Gastrocnemius medialis (tissue), 4 donors: Measurements from ENCODE around the gene ANKS1B. TPM values are rescaled to one million over a fixed set of nuclear protein-coding genes. Genes with fewer than 3 reads are reported as not detected.

ENCODE experiments used
- ATAC-seq, 2 donors: fragments of 150-250 bp; one replicate each; pipeline ENCODE4 v1.9.1; 2016
- DNase-seq, 2 donors: peaks; one replicate each; pipeline ENCODE4 v3.0.0-alpha.2; 2019
- H3K27ac ChIP-seq, 4 donors: fragments of 200-600 bp; sonication (generic); 1 replicate in 1 of 4; 2 replicates in 3 of 4; pipeline ENCODE4 v1.5.1; 2016 to 2018; ENCODE audit warnings: mild to moderate bottlenecking in 2 of 4, moderate library complexity in 1 of 4
- H3K27me3 ChIP-seq, 3 donors: fragments of 200-600 bp; sonication (generic) in 2 of 3; 1 replicate in 1 of 3; 2 replicates in 2 of 3; pipeline versions ENCODE4 v1.5.1 to v1.6.0; 2016 to 2019; ENCODE audit warnings: mild to moderate bottlenecking in 1 of 3, moderate library complexity in 1 of 3
- H3K36me3 ChIP-seq, 2 donors: fragments of 200-600 bp; sonication (generic) in 1 of 2; one replicate each; pipeline ENCODE4 v1.5.1; 2017 to 2018
- H3K4me1 ChIP-seq, 2 donors: fragments of 200-600 bp; sonication (generic) in 1 of 2; one replicate each; pipeline ENCODE4 v1.5.1; 2016 to 2017; ENCODE audit warnings: mild to moderate bottlenecking in 2 of 2
- H3K4me3 ChIP-seq, 4 donors: fragments of 200-600 bp; sonication (generic) in 3 of 4; 1 replicate in 1 of 4; 2 replicates in 3 of 4; pipeline ENCODE4 v1.5.1; 2016 to 2019; ENCODE audit warnings: mild to moderate bottlenecking in 2 of 4
- H3K9me3 ChIP-seq, 3 donors: fragments of 200-600 bp; sonication (generic) in 2 of 3; 1 replicate in 1 of 3; 2 replicates in 2 of 3; pipeline ENCODE4 v1.5.1; 2016 to 2019
- POLR2A ChIP-seq, 2 donors: fragments of 450-650 bp; IDR thresholded peaks; one replicate each; pipeline ENCODE4 v1.6.1; 2017; ENCODE audit warnings: antibody characterized with exemption in 2 of 2, mild to moderate bottlenecking in 2 of 2, moderate library complexity in 2 of 2
- in situ Hi-C, 4 donors: fragments of 200-750 bp; cut with MboI; loops; one replicate each; pipeline versions ENCODE4 v1.15.0 to v1.8.0; 2017; ENCODE audit warnings: low sequenced_read_pairs in 4 of 4
- intact Hi-C: fragments of 100-400 bp; cut with DNase I; formaldehyde crosslinking; loops from one replicate; pipeline ENCODE4 v1.15.1; 2023; ENCODE audit warnings: low total_unique reads
- total RNA-seq, 4 donors: library from RNA; depleted of rRNA; stranded (reverse); fragments of >200 nt; gene quantifications; one replicate each; pipeline versions ENCODE4 v1.1.0 to v1.2.3, GENCODE V29; 2016
- TF ChIP-seq, protein P1 (sequence below), 5 experiments: fragments of 450-650 bp in 3 of 5; fragments of 200-600 bp in 2 of 5; sonication (generic) in 2 of 5; IDR thresholded peaks in 4 of 5; conservative IDR thresholded peaks in 1 of 5; 1 replicate in 4 of 5; 2 replicates in 1 of 5; pipeline ENCODE4 v1.5.1; 2016 to 2019; ENCODE audit warnings: antibody characterized with exemption in 5 of 5, mild to moderate bottlenecking in 3 of 5, moderate library complexity in 3 of 5

ANKS1B gene
- total RNA-seq, 4 donors from 2014 or later = 3.9 to 14.5 (median 5.7) TPM

DNA sequence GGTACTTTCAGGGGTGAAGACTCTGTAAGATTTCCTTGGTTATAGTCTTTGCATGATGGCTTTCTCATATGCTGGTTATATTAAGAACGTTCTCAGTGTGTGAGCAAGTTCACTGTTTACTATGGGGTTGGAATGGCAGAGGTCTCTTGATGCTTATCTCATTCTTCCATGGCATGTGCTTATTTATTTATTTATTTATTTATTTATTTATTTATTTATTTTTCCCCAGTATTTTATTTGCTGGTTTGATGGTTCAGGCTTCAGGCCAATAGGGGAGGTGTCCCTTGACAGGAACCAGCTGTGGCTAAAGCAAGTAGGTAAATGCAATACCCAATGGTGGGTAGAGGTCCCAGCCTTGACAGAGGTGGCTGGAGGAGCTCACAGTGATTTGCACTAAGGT lies 498.5 kb downstream of the ANKS1B start:
- no peak overlapping the region for H3K27ac ChIP-seq
- H3K36me3 ChIP-seq = no peaks in the 10 kb centered on the region
- DNase-seq (no peak), ATAC-seq (no peak)
- H3K4me3 ChIP-seq = no peak overlapping the region
- no peaks in the 10 kb centered on the region for H3K9me3 ChIP-seq
- no peaks in the 10 kb centered on the region for H3K27me3 ChIP-seq
- no peaks in the 10 kb centered on the region for H3K4me1 ChIP-seq
- in situ Hi-C loops (loop anchor here in 1 of 4 donors (25.0 kb wide), 1 partner anchor 101 kb away; no protein-coding TSS in a partner anchor), intact Hi-C loops (no loop called here)
- TF ChIP-seq, protein P1, sequence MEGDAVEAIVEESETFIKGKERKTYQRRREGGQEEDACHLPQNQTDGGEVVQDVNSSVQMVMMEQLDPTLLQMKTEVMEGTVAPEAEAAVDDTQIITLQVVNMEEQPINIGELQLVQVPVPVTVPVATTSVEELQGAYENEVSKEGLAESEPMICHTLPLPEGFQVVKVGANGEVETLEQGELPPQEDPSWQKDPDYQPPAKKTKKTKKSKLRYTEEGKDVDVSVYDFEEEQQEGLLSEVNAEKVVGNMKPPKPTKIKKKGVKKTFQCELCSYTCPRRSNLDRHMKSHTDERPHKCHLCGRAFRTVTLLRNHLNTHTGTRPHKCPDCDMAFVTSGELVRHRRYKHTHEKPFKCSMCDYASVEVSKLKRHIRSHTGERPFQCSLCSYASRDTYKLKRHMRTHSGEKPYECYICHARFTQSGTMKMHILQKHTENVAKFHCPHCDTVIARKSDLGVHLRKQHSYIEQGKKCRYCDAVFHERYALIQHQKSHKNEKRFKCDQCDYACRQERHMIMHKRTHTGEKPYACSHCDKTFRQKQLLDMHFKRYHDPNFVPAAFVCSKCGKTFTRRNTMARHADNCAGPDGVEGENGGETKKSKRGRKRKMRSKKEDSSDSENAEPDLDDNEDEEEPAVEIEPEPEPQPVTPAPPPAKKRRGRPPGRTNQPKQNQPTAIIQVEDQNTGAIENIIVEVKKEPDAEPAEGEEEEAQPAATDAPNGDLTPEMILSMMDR (IDR thresholded peaks at IDR 0.05 in 4 of 5, conservative IDR thresholded peaks at IDR 0.05 in 1 of 5) = no peak
- no peak for TF ChIP-seq POLR2A (IDR thresholded peaks at IDR 0.05)

DNA sequence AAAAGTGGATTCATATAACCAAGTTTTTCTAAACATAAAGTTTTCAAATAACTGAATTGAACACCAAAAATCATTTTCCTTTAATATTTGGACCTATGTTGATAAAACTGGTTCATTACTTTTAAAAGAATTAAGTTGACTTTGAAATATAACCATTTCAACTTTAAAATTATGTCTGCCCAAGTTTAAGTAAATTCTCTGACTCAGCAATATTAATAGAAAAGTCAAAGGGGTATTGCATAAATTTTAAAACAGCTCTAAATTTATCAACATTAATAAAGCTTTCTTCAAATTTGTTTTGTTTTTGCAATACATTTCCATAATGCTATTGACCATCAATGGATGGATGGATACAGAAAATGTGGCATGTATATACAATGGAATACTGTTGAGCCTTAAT lies 505.6 kb downstream of the ANKS1B start:
- in situ Hi-C loops = loop anchor here in 1 of 4 donors (25.0 kb wide), 1 partner anchor 108 kb away; no protein-coding TSS in a partner anchor
- no peaks in the 10 kb centered on the region for H3K27me3 ChIP-seq
- DNase-seq (no peak), ATAC-seq (no peak)
- TF ChIP-seq POLR2A (IDR thresholded peaks at IDR 0.05) = no peak
- TF ChIP-seq, protein P1 (IDR thresholded peaks at IDR 0.05 in 4 of 5, conservative IDR thresholded peaks at IDR 0.05 in 1 of 5) = no peak
- H3K4me3 ChIP-seq = no peak overlapping the region
- no peaks in the 10 kb centered on the region for H3K9me3 ChIP-seq
- intact Hi-C loops = no loop called here
- H3K4me1 ChIP-seq = no peaks in the 10 kb centered on the region
- no peak overlapping the region for H3K27ac ChIP-seq
- no peaks in the 10 kb centered on the region for H3K36me3 ChIP-seq

DNA sequence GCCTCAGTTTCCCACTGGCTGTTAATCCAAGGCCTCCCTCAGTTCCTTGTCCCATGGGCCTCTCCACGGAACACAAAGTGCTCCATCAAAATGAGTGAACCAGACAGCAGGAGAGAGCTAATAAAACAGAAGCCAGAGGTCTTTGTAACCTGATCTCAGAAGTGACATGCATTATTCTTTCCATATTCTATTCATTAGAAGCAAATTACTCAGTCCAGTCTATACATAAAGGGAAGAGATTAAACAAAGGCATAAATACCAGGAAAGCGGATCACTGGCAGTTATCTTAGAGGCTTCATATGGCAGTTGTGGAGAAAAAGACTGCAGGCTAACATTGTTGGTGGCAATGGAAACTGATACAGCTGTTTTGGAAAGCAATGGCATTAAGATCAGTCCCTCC lies 507.8 kb downstream of the ANKS1B start:
- Histone ChIP-seq H3K4me1 (no peaks in the 10 kb centered on the region), H3K9me3 (no peaks in the 10 kb centered on the region), H3K27ac (no peak overlapping the region), H3K36me3 (no peaks in the 10 kb centered on the region), H3K27me3 (no peaks in the 10 kb centered on the region), H3K4me3 (no peak overlapping the region)
- ATAC-seq = no peak
- in situ Hi-C loops = loop anchor here in 1 of 4 donors (25.0 kb wide), 1 partner anchor 110 kb away; no protein-coding TSS in a partner anchor
- TF ChIP-seq POLR2A (IDR thresholded peaks at IDR 0.05) = no peak
- TF ChIP-seq, protein P1 (IDR thresholded peaks at IDR 0.05 in 4 of 5, conservative IDR thresholded peaks at IDR 0.05 in 1 of 5) = no peak
- intact Hi-C loops = no loop called here
- DNase-seq = no peak

DNA sequence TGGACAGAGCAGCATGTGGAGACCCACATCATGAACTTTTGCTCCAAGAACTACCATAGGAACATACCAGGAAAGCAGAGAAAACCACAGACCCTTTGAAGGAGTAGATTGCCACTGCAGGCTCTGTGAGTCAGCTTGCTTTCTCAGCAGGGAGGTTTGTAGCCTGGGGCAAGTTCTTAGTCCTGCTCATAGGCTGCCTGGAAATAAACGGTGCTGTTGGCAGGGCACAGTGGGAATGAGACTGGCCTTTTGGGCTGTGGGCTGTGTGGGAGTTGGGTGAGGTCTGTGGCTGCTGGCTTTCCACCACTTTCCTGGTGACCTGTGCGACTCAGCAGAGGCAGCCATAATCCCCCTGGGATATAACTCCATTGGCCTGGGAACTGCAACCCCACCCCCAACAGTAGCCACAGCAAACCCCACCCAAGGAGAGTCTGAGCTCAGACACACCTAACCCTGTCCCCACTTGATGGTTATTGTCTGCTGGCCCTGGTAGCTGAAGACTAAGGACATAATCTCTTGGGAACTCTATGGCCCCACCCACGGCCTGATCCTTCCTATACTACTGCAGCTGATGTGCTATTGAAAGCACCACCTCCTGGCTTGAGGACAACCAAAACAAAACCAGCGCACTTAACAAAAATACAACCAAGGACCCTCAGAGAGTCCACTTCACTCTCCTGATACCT lies 529.2 kb downstream of the ANKS1B start:
- Histone ChIP-seq H3K27me3 (no peaks in the 10 kb centered on the region), H3K27ac (no peak overlapping the region), H3K36me3 (no peaks in the 10 kb centered on the region), H3K9me3 (no peaks in the 10 kb centered on the region), H3K4me3 (no peak overlapping the region), H3K4me1 (no peaks in the 10 kb centered on the region)
- in situ Hi-C loops (no loop called here), intact Hi-C loops (no loop called here)
- ATAC-seq (no peak), DNase-seq (no peak)
- TF ChIP-seq POLR2A (IDR thresholded peaks at IDR 0.05) = no peak
- TF ChIP-seq, protein P1 (IDR thresholded peaks at IDR 0.05 in 4 of 5, conservative IDR thresholded peaks at IDR 0.05 in 1 of 5) = no peak
